ENCODE data around the gene RAB6A. TPM values are rescaled to one million over a fixed set of nuclear protein-coding genes. Genes with fewer than 3 reads are reported as not detected.

RAB6A gene
- total RNA-seq, 1 donor: 153 TPM

DNA sequence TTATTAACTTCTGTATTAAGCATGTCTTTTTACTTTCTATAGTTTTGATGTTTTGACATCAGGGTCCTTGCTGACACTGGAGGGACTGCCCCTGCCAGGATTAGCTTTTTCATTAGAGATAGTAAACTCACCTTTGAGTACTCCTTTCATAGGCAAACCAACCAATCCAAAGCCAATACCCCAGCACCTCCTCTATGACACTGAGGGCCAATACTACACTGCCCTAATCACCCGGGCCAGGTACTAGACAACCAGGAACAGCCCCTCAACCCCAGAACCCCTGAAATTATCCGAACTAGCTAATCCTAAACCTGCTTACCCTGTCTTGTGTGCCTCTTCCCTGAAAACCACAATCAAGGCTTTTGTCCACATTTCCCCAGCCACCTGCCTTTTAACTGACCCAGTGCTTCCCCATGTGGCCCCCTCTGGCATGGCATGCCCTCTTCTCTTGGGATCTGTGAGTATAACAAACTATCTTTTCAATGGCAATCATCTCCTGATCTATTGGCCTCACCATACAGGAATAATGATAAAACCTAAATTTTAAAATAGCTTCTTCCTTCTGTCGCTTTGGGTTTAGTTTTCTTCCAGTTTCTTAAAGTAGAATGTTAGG is 31.2 kb downstream of the RAB6A start:
- TF ChIP-seq, protein P1, sequence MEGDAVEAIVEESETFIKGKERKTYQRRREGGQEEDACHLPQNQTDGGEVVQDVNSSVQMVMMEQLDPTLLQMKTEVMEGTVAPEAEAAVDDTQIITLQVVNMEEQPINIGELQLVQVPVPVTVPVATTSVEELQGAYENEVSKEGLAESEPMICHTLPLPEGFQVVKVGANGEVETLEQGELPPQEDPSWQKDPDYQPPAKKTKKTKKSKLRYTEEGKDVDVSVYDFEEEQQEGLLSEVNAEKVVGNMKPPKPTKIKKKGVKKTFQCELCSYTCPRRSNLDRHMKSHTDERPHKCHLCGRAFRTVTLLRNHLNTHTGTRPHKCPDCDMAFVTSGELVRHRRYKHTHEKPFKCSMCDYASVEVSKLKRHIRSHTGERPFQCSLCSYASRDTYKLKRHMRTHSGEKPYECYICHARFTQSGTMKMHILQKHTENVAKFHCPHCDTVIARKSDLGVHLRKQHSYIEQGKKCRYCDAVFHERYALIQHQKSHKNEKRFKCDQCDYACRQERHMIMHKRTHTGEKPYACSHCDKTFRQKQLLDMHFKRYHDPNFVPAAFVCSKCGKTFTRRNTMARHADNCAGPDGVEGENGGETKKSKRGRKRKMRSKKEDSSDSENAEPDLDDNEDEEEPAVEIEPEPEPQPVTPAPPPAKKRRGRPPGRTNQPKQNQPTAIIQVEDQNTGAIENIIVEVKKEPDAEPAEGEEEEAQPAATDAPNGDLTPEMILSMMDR (IDR thresholded peaks at IDR 0.05; ENCODE audit: insufficient read depth, low read depth, low read length): peak; percentile 55
- DNase-seq (ENCODE audit: low read depth): no peak

DNA sequence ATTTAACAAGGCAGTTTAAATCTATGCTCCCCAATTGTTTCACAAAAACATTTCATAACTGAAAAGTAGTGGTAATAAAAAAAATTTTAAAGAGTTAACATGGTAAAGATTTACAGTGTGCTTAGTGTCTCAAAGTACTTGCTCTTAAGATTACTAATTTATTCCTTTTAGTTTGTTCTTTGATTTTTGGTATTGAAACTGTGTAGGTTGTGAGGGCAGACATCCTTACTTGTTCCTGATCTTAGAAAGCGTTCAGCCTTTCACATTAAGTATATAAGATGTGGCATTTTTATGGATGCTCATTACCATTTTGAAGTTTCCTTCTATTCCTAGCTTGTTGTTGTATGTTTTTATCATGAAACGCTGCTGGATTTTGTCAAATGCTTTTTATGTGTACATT is 32.9 kb downstream of the RAB6A start:
- no peak for DNase-seq (ENCODE audit: low read depth)
- TF ChIP-seq, protein P1 (IDR thresholded peaks at IDR 0.05; ENCODE audit: insufficient read depth, low read depth, low read length): no peak
- H3K4me3 ChIP-seq (ENCODE audit: low read depth, low read length): no peak overlapping the region

More for the DNA sequence above, 31.2 kb downstream of the RAB6A start:
- no peak overlapping the region for H3K4me3 ChIP-seq (ENCODE audit: low read depth, low read length)

DNA sequence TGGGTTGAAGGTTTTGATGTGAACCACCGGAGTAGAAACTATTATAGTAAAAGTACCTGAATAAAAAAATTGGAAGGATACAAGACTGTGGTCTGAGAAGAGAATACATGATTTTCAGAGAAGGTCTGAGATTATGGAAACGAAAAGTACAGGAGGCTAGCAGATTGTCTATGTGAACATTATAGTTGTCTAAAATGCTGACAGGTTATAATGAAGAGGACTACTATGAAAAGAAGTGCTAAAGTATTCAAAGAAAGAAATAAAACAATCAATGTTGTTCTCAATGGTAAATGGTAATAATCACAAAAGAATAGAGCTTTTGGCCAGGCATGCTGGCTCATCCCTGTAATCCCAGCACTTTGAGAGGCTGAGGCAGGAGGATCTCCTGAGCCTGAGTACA is 34.0 kb downstream of the RAB6A start:
- no peak for DNase-seq (ENCODE audit: low read depth)
- TF ChIP-seq, protein P1 (IDR thresholded peaks at IDR 0.05; ENCODE audit: insufficient read depth, low read depth, low read length): no peak
- no peak overlapping the region for H3K4me3 ChIP-seq (ENCODE audit: low read depth, low read length)

DNA sequence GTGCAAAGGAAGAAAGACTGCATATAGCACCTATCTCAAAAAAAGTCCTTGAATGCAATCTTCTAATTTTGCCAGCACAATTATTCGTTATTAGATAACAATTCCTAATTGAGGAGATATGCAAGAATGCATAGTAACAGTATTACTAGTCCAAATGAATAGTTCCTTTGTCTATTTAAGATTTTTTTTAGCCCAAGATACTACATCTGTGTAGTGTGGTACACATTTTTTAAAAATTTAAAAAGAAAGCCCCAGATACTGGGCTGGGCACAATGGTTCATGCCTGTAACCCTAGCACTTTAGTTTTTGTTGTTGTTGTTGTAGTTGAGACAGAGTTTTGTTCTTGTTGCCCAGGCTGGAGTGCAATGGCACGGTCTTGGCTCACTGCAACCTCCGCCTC is 43.7 kb downstream of the RAB6A start:
- no peak for DNase-seq (ENCODE audit: low read depth)

DNA sequence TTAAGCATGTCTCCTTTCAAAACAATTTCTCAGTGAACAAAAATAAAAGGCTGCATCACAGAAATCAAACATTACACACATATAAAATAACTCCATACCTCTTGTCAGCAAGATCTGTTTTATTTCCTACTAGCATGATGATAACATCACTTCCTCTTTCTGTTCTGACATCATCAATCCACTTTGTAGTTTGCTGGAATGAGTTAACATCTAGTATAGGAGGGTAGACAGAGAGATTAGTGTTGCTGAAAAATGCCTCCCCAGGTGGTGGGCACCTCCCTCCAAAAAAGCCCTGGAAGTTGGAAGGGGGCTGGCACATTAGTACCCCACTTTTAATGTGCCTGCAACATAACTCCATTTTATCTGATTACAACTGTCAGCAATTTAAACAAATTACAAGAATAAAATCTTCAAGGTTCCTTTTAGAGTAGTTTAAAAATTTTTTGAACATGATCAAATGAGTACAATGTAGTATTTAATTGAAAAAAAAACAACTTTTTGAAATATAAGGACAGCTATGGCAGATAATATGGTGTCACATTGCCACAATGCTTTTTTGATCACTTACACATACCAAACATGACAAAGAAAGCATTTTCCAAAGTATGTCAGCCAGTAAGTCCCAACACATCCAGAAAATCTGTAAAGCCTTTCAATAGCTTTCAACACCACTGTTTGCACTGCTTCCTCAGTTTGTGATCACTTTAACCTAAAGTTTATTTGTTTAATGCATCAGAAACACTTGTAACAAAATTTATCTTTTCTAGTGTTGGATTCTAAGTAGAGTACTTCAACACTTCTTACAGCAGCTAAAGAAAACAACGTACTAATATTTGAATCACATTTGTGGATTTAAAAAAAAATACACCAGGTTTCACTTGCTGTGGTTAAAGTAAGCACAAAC is 44.5 kb downstream of the RAB6A start:
- H3K4me3 ChIP-seq (ENCODE audit: low read depth, low read length): no peak overlapping the region
- no peak for DNase-seq (ENCODE audit: low read depth)
- TF ChIP-seq, protein P1 (IDR thresholded peaks at IDR 0.05; ENCODE audit: insufficient read depth, low read depth, low read length): no peak

More for the DNA sequence above, 43.7 kb downstream of the RAB6A start:
- no peak overlapping the region for H3K4me3 ChIP-seq (ENCODE audit: low read depth, low read length)
- TF ChIP-seq, protein P1 (IDR thresholded peaks at IDR 0.05; ENCODE audit: insufficient read depth, low read depth, low read length): no peak

DNA sequence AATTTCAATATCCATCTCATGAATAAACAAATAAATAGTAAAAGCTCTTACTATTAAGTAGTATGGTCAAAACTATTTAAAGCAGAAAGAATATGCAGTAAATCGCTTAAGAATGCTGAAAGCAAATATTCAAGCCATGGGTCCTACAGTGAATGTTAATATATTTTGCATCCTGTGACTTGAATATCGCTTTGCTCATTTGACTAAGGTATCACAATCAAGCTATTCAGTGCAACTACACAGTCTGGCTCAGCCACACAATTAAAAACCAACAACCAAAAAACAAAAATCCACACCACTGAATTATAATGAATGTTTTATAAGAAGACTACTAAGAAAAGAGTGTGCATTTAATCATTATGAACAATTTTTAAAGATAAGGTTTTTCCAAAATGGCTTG is 45.3 kb downstream of the RAB6A start:
- DNase-seq (ENCODE audit: low read depth): no peak
- TF ChIP-seq, protein P1 (IDR thresholded peaks at IDR 0.05; ENCODE audit: insufficient read depth, low read depth, low read length): no peak
- no peak overlapping the region for H3K4me3 ChIP-seq (ENCODE audit: low read depth, low read length)

Measured in fibroblast of villous mesenchyme (primary cell).